Esophagus muscularis mucosa (tissue), 4 donors: ENCODE measurements around the gene ZCCHC17. TPM values are rescaled to one million over a fixed set of nuclear protein-coding genes. Genes with fewer than 3 reads are reported as not detected.

Experiments
- DNase-seq: peaks from one replicate; pipeline ENCODE4 v3.0.0-alpha.2; 2017; ENCODE audit errors: extremely low spot score
- H3K27ac ChIP-seq, 4 donors: fragments of 200-600 bp; sonication (generic); replicated peaks in 1 of 4; 1 replicate in 3 of 4; 2 replicates in 1 of 4; pipeline ENCODE4 v1.5.1; 2016 to 2019; ENCODE audit warnings: mild to moderate bottlenecking in 1 of 4
- H3K27me3 ChIP-seq, 4 donors: fragments of 200-600 bp; sonication (generic); one replicate each; pipeline versions ENCODE4 v1.5.1 to v1.6.0; 2016 to 2019
- H3K36me3 ChIP-seq, 4 donors: fragments of 200-600 bp; sonication (generic); one replicate each; pipeline ENCODE4 v1.5.1; 2016 to 2019
- H3K4me1 ChIP-seq, 4 donors: fragments of 200-600 bp; sonication (generic); one replicate each; pipeline ENCODE4 v1.5.1; 2016 to 2019
- H3K4me3 ChIP-seq, 4 donors: fragments of 200-600 bp; sonication (generic); 1 replicate in 2 of 4; 2 replicates in 2 of 4; pipeline ENCODE4 v1.5.1; 2016 to 2019; ENCODE audit warnings: mild to moderate bottlenecking in 4 of 4, moderate library complexity in 1 of 4
- H3K9me3 ChIP-seq, 4 donors: fragments of 200-600 bp; sonication (generic); 1 replicate in 3 of 4; 2 replicates in 1 of 4; pipeline ENCODE4 v1.5.1; 2016 to 2019
- EP300 ChIP-seq: sonication (generic); formaldehyde crosslinking; IDR thresholded peaks from one replicate; pipeline ENCODE4 v1.6.1; 2017; ENCODE audit warnings: antibody characterized with exemption
- POLR2A ChIP-seq: fragments of 450-650 bp; IDR thresholded peaks from one replicate; pipeline ENCODE4 v1.6.1; 2017; ENCODE audit warnings: antibody characterized with exemption, moderate library complexity, mild to moderate bottlenecking, low read depth
- POLR2AphosphoS5 ChIP-seq, 2 donors: sonication (generic); formaldehyde crosslinking; IDR thresholded peaks; one replicate each; pipeline ENCODE4 v1.6.1; 2017; ENCODE audit warnings: antibody characterized with exemption in 2 of 2
- WGBS: methylation state at CpG from one replicate; pipeline ENCODE4 v1.1.5; 2018; 5-methylcytosine and 5-hydroxymethylcytosine counted together
- intact Hi-C: fragments of 100-400 bp; cut with DNase I; formaldehyde crosslinking; loops from one replicate; pipeline ENCODE4 v1.15.1; 2023
- total RNA-seq, 4 donors: library from RNA; depleted of rRNA; stranded (reverse); fragments of >200 nt; gene quantifications; one replicate each; pipeline versions ENCODE4 v1.1.0 to v1.2.1, GENCODE V29; 2016
- TF ChIP-seq, protein P1 (sequence below), 3 experiments: fragments of 200-600 bp in 2 of 3; fragments of 450-650 bp in 1 of 3; sonication (generic) in 2 of 3; IDR thresholded peaks; one replicate each; pipeline ENCODE4 v1.5.1; 2017 to 2019; ENCODE audit warnings: antibody characterized with exemption in 3 of 3, mild to moderate bottlenecking in 2 of 3, moderate library complexity in 1 of 3

The ZCCHC17 gene
- total RNA-seq, 4 donors from 2014 or later = 20.9 to 29.6 (median 26.1) TPM

DNA sequence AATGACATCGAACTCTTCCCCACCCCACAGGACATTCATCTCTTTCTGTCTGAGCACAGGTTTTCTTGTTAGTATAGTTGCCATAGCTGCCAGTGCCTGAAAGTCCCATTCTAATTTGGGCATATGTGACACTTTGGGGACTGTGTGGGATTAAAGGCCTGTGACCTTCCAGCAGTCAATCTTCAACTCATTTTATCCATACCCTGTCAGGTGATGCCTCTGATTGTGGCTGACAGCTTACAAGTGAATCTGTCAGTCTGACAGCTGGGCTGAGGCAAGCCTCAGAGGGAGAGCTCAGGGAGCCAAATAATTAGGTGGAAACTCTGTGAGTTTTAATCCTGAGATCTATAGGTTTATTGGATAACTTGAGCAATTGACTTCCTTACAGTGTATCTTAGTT is 29.6 kb downstream of the ZCCHC17 start:
- Histone ChIP-seq H3K36me3 (peaks cover 0 to 34% (median 21%) of the 10 kb centered on the region in 4 donors), H3K4me3 (no peak overlapping the region), H3K27me3 (no peaks in the 10 kb centered on the region), H3K27ac (no peak overlapping the region), H3K9me3 (no peaks in the 10 kb centered on the region), H3K4me1 (peaks cover 0 to 4% (median 0%) of the 10 kb centered on the region in 4 donors)
- intact Hi-C loops = no loop called here
- TF ChIP-seq EP300 (no peak), POLR2A (no peak), POLR2AphosphoS5 (IDR thresholded peaks at IDR 0.05) (no peak)
- TF ChIP-seq, protein P1, sequence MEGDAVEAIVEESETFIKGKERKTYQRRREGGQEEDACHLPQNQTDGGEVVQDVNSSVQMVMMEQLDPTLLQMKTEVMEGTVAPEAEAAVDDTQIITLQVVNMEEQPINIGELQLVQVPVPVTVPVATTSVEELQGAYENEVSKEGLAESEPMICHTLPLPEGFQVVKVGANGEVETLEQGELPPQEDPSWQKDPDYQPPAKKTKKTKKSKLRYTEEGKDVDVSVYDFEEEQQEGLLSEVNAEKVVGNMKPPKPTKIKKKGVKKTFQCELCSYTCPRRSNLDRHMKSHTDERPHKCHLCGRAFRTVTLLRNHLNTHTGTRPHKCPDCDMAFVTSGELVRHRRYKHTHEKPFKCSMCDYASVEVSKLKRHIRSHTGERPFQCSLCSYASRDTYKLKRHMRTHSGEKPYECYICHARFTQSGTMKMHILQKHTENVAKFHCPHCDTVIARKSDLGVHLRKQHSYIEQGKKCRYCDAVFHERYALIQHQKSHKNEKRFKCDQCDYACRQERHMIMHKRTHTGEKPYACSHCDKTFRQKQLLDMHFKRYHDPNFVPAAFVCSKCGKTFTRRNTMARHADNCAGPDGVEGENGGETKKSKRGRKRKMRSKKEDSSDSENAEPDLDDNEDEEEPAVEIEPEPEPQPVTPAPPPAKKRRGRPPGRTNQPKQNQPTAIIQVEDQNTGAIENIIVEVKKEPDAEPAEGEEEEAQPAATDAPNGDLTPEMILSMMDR (IDR thresholded peaks at IDR 0.05) = no peak
- WGBS = 91% methylated on average over 1 of the region's 1 CpG
- no peak for DNase-seq

GRCh38 chr1:31327381-31327780 is 30.5 kb downstream of the ZCCHC17 start:
- no peak for DNase-seq
- intact Hi-C loops = no loop called here
- H3K4me1 ChIP-seq = peaks cover 0 to 4% (median 0%) of the 10 kb centered on the region in 4 donors
- H3K27ac ChIP-seq = no peak overlapping the region
- no peaks in the 10 kb centered on the region for H3K27me3 ChIP-seq
- H3K9me3 ChIP-seq = no peaks in the 10 kb centered on the region
- H3K36me3 ChIP-seq = peaks cover 0 to 42% (median 21%) of the 10 kb centered on the region in 4 donors
- H3K4me3 ChIP-seq = no peak overlapping the region
- 89% methylated on average over 3 of the region's 3 CpGs for WGBS
- TF ChIP-seq POLR2A = no peak
- no peak for TF ChIP-seq POLR2AphosphoS5 (IDR thresholded peaks at IDR 0.05)
- no peak for TF ChIP-seq EP300
- TF ChIP-seq, protein P1 (IDR thresholded peaks at IDR 0.05) = no peak

- Histone ChIP-seq H3K4me3 (no peak overlapping the region), H3K4me1 (peaks cover 0 to 4% (median 0%) of the 10 kb centered on the region in 4 donors), H3K36me3 (peaks cover 10 to 45% (median 16%) of the 10 kb centered on the region in 4 donors), H3K27ac (no peak overlapping the region), H3K9me3 (no peaks in the 10 kb centered on the region), H3K27me3 (no peaks in the 10 kb centered on the region)
- TF ChIP-seq POLR2A (no peak), EP300 (no peak)
- TF ChIP-seq, protein P1 (IDR thresholded peaks at IDR 0.05) = peak; percentile 32 to 42 (median 35)
- intact Hi-C loops = no loop called here
- no peak for DNase-seq
These were observed 38.2 kb downstream of the ZCCHC17 start for GRCh38 chr1:31335007-31335406.

DNA sequence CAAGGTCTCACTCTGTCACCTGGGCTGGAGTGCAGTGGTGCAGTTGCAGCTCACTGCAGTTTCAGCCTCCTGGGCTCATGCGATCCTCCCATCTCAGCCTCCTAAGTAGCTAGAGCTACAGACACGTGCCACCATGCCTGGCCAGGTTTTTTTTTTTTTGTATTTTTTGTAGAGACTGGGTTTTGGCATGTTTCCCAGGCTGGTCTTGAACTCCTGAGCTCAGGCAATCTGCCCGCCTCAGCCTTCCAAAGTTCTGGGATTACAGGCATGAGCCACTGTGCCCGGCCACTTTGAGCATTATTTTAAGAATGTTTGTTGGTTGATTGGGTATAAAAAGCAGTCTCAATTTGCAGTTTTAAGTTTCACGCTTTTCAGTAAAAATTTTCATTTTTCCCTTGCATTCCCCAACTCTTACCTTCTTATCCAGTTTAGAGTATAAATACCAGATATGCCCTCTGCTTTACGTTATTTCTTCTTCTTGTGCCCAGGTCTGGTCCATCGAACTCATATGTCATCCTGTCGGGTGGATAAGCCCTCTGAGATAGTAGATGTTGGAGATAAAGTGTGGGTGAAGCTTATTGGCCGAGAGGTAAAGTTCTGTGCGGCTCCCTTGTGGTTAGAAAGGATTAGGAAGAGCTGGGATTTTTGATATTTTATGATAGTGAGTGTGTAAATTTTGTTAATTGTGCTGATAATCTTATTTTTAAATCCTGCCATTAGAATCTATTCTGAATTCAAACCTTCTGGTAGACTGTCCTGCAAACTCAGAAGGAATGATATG is 40.0 kb downstream of the ZCCHC17 start:
- no peaks in the 10 kb centered on the region for H3K9me3 ChIP-seq
- no peak overlapping the region for H3K4me3 ChIP-seq
- DNase-seq = no peak
- peaks cover 0 to 4% (median 0%) of the 10 kb centered on the region in 4 donors for H3K4me1 ChIP-seq
- no peak overlapping the region for H3K27ac ChIP-seq
- 86% methylated on average over 10 of the region's 10 CpGs for WGBS
- intact Hi-C loops = no loop called here
- H3K36me3 ChIP-seq = peaks cover 10 to 43% (median 16%) of the 10 kb centered on the region in 4 donors
- TF ChIP-seq, protein P1 (IDR thresholded peaks at IDR 0.05) = no peak
- TF ChIP-seq EP300 (no peak), POLR2AphosphoS5 (IDR thresholded peaks at IDR 0.05) (no peak), POLR2A (no peak)
- no peaks in the 10 kb centered on the region for H3K27me3 ChIP-seq

DNA sequence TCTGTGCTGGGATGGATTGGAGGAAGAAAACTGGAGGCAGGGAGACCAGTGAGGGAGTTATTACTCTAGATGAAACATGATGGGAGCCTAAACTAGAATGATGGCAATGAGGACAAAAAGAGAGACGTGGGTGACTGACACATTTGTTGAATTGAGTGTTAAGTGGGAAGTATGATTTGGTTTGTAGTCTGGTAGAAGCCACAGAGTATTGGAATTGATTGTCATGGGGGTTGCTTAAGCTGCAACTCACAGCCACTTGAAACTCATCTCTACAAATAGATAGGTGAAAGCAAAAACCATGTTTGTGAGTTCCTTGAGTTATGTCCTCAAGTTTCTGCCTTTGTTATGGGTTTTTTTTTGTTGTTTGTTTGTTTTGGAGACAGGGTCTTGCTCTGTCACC is 47.7 kb downstream of the ZCCHC17 start:
- 88% methylated on average over 1 of the region's 1 CpG for WGBS
- TF ChIP-seq POLR2A (no peak), POLR2AphosphoS5 (IDR thresholded peaks at IDR 0.05) (no peak), EP300 (no peak)
- TF ChIP-seq, protein P1 (IDR thresholded peaks at IDR 0.05) = no peak
- Histone ChIP-seq H3K27me3 (no peaks in the 10 kb centered on the region), H3K4me1 (no peaks in the 10 kb centered on the region), H3K9me3 (no peaks in the 10 kb centered on the region), H3K36me3 (peaks cover 17 to 75% (median 47%) of the 10 kb centered on the region in 4 donors), H3K27ac (no peak overlapping the region), H3K4me3 (no peak overlapping the region)
- no peak for DNase-seq
- intact Hi-C loops = no loop called here
